Neuronal stem cell (in vitro differentiated cells): ENCODE results near the gene PRKX.

Experiments used
- DNase-seq: peaks from one replicate; pipeline ENCODE4 v3.0.0-alpha.2; 2013; ENCODE audit warnings: low spot score
- H2AFZ ChIP-seq: one replicate; pipeline ENCODE4 v1.6.1; 2013; ENCODE audit warnings: mild to moderate bottlenecking, low read length, inconsistent platforms
- H2AK5ac ChIP-seq: 2 replicates; pipeline ENCODE4 v1.6.1; 2013; ENCODE audit warnings: low read depth, mild to moderate bottlenecking, inconsistent platforms, low read length, moderate library complexity, mixed read lengths
- H2BK120ac ChIP-seq: 2 replicates; pipeline ENCODE4 v1.6.1; 2013; ENCODE audit warnings: low read depth, mild to moderate bottlenecking, inconsistent platforms, low read length, moderate library complexity, mixed read lengths
- H2BK12ac ChIP-seq: one replicate; pipeline ENCODE4 v1.6.1; 2013; ENCODE audit warnings: low read length, inconsistent platforms
- H2BK15ac ChIP-seq: 2 replicates; pipeline ENCODE4 v1.6.1; 2013; ENCODE audit warnings: mild to moderate bottlenecking, low read length, inconsistent platforms, mixed read lengths
- H2BK5ac ChIP-seq: one replicate; pipeline ENCODE4 v1.6.1; 2013; ENCODE audit warnings: inconsistent platforms, mild to moderate bottlenecking, low read length, moderate library complexity
- H3K14ac ChIP-seq: one replicate; pipeline ENCODE4 v1.6.1; 2013; ENCODE audit warnings: low read length, inconsistent platforms
- H3K18ac ChIP-seq: 2 replicates; pipeline ENCODE4 v1.6.1; 2013; ENCODE audit warnings: low read length, inconsistent platforms
- H3K23ac ChIP-seq: 2 replicates; pipeline ENCODE4 v1.6.1; 2013; ENCODE audit warnings: low read depth, mild to moderate bottlenecking, mixed read lengths, low read length, inconsistent platforms; ENCODE audit not compliant: poor library complexity
- H3K27ac ChIP-seq: replicated peaks from 3 replicates; pipeline ENCODE4 v1.5.1; 2013; ENCODE audit warnings: low read length, inconsistent platforms
- H3K27me3 ChIP-seq, 3 experiments: 2 replicates each; pipeline ENCODE4 v1.6.1; 2013; ENCODE audit warnings: low read length in 3 of 3, mild to moderate bottlenecking in 2 of 3, inconsistent platforms in 1 of 3, low read depth in 1 of 3, mixed read lengths in 1 of 3, moderate library complexity in 1 of 3; ENCODE audit not compliant: control insufficient read depth in 3 of 3, insufficient read depth in 3 of 3
- H3K36me3 ChIP-seq, 2 donors: replicated peaks in 1 of 2; 2 replicates each; pipeline ENCODE4 v1.6.1; 2013; ENCODE audit warnings: low read length in 2 of 2; ENCODE audit not compliant: control insufficient read depth in 2 of 2, insufficient read depth in 2 of 2
- H3K4ac ChIP-seq: 2 replicates; pipeline ENCODE4 v1.6.1; 2013; ENCODE audit warnings: inconsistent platforms, mild to moderate bottlenecking, low read length, moderate library complexity
- H3K4me1 ChIP-seq, 2 donors: 1 replicate in 1 of 2; 2 replicates in 1 of 2; pipeline ENCODE4 v1.6.1; 2013; ENCODE audit warnings: low read length in 2 of 2, low read depth in 1 of 2; ENCODE audit not compliant: control insufficient read depth in 2 of 2, insufficient read depth in 1 of 2
- H3K4me2 ChIP-seq: one replicate; pipeline ENCODE4 v1.6.1; 2013; ENCODE audit warnings: mild to moderate bottlenecking, low read length, inconsistent platforms; ENCODE audit not compliant: insufficient read depth, poor library complexity, severe bottlenecking
- H3K4me3 ChIP-seq, 2 donors: 2 replicates each; pipeline ENCODE4 v1.5.1; 2013; ENCODE audit warnings: low read length in 2 of 2, mild to moderate bottlenecking in 2 of 2, inconsistent platforms in 1 of 2, moderate library complexity in 1 of 2
- H3K79me1 ChIP-seq: one replicate; pipeline ENCODE4 v1.6.1; 2013; ENCODE audit warnings: low read depth, mild to moderate bottlenecking, inconsistent platforms, low read length, moderate library complexity
- H3K9ac ChIP-seq: one replicate; pipeline ENCODE4 v1.6.1; 2013; ENCODE audit warnings: mild to moderate bottlenecking, low read depth, low read length, inconsistent platforms; ENCODE audit not compliant: poor library complexity
- H3K9me3 ChIP-seq, 2 donors: replicated peaks in 1 of 2; 2 replicates each; pipeline versions ENCODE3 to v1.6.1; 2013; ENCODE audit warnings: low read length in 2 of 2, mild to moderate bottlenecking in 2 of 2, inconsistent platforms in 1 of 2, low read depth in 1 of 2, mixed read lengths in 1 of 2, moderate library complexity in 1 of 2; ENCODE audit not compliant: control insufficient read depth in 2 of 2, insufficient read depth in 1 of 2
- H4K8ac ChIP-seq: one replicate; pipeline ENCODE4 v1.6.1; 2013; ENCODE audit warnings: low read depth, mild to moderate bottlenecking, inconsistent platforms, low read length, moderate library complexity
- H4K91ac ChIP-seq: one replicate; pipeline ENCODE4 v1.6.1; 2013; ENCODE audit warnings: low read length, low read depth, mild to moderate bottlenecking, inconsistent platforms; ENCODE audit not compliant: poor library complexity
- WGBS, 2 donors: extraction: QIAGEN DNeasy Blood & Tissue Kit; methylation state at CpG; one replicate each; pipeline ENCODE4 v1.1.7; 2013; ENCODE audit warnings: missing lambda C conversion rate in 2 of 2, mixed read lengths in 1 of 2; ENCODE audit not compliant: insufficient read length in 2 of 2, insufficient replicate concordance in 1 of 2; ENCODE audit errors: extremely low coverage in 2 of 2; 5-methylcytosine and 5-hydroxymethylcytosine counted together

The PRKX gene

GRCh38 chrX:3636803-3637202, 76.6 kb downstream of the PRKX start:
- Histone ChIP-seq H2BK120ac (no peak overlapping the region), H4K8ac (no peak overlapping the region), H3K9me3 (no peaks in the 10 kb centered on the region), H3K27me3 (no peaks in the 10 kb centered on the region), H2AFZ (no peak overlapping the region), H3K4me1 (no peaks in the 10 kb centered on the region), H3K4me2 (no peak overlapping the region), H3K4me3 (no peak overlapping the region), H3K18ac (no peak overlapping the region), H2BK12ac (no peak overlapping the region), H3K79me1 (no peaks in the 10 kb centered on the region), H4K91ac (no peak overlapping the region), H3K23ac (no peak overlapping the region), H2BK15ac (no peak overlapping the region), H2AK5ac (no peak overlapping the region), H3K36me3 (peaks cover 0 to 11% of the 10 kb centered on the region in 2 donors), H3K9ac (no peak overlapping the region), H2BK5ac (no peak overlapping the region), H3K27ac (no peak overlapping the region), H3K4ac (no peak overlapping the region), H3K14ac (no peak overlapping the region)
- DNase-seq = no peak
- no CpG with 5 or more reads among the region's 4 CpGs for WGBS, 2 donors

- no CpG with 5 or more reads among the region's 3 CpGs for WGBS, 2 donors
Observed at GRCh38 chrX:3631196-3631595, 82.3 kb downstream of the PRKX start.

GRCh38 chrX:3627594-3627993, 85.9 kb downstream of the PRKX start:
- H3K4me1 ChIP-seq = no peaks in the 10 kb centered on the region
- H2BK15ac ChIP-seq = no peak overlapping the region
- peaks cover 0 to 4% of the 10 kb centered on the region in 2 donors for H3K9me3 ChIP-seq
- no peak for DNase-seq
- H3K27me3 ChIP-seq = no peaks in the 10 kb centered on the region
- H4K8ac ChIP-seq = no peak overlapping the region
- no peak overlapping the region for H2AFZ ChIP-seq
- H2BK5ac ChIP-seq = no peak overlapping the region
- no peak overlapping the region for H3K4ac ChIP-seq
- no CpG with 5 or more reads among the region's 7 CpGs for WGBS, 2 donors
- H3K4me2 ChIP-seq = no peak overlapping the region
- H3K23ac ChIP-seq = no peak overlapping the region
- no peak overlapping the region for H2BK12ac ChIP-seq
- H2AK5ac ChIP-seq = no peak overlapping the region
- no peak overlapping the region for H3K27ac ChIP-seq
- H3K14ac ChIP-seq = no peak overlapping the region
- no peak overlapping the region for H3K18ac ChIP-seq
- H3K4me3 ChIP-seq = no peak overlapping the region
- H3K36me3 ChIP-seq = peaks cover 0 to 19% of the 10 kb centered on the region in 2 donors
- H3K9ac ChIP-seq = no peak overlapping the region
- no peaks in the 10 kb centered on the region for H3K79me1 ChIP-seq
- H2BK120ac ChIP-seq = no peak overlapping the region
- H4K91ac ChIP-seq = no peak overlapping the region

More at GRCh38 chrX:3631196-3631595, 82.3 kb downstream of the PRKX start:
- H3K23ac ChIP-seq = no peak overlapping the region
- H2BK15ac ChIP-seq = no peak overlapping the region
- H3K4me2 ChIP-seq = no peak overlapping the region
- H3K79me1 ChIP-seq = no peaks in the 10 kb centered on the region
- no peak overlapping the region for H3K9ac ChIP-seq
- no peak overlapping the region for H2BK5ac ChIP-seq
- H2AK5ac ChIP-seq = no peak overlapping the region
- H3K18ac ChIP-seq = no peak overlapping the region
- no peaks in the 10 kb centered on the region for H3K4me1 ChIP-seq
- no peak for DNase-seq
- no peak overlapping the region for H2AFZ ChIP-seq
- peaks cover 0 to 26% of the 10 kb centered on the region in 2 donors for H3K36me3 ChIP-seq
- H3K27me3 ChIP-seq = no peaks in the 10 kb centered on the region
- no peak overlapping the region for H3K4ac ChIP-seq
- peaks cover 0 to 4% of the 10 kb centered on the region in 2 donors for H3K9me3 ChIP-seq
- no peak overlapping the region for H2BK120ac ChIP-seq
- no peak overlapping the region for H3K4me3 ChIP-seq
- no peak overlapping the region for H2BK12ac ChIP-seq
- H3K14ac ChIP-seq = no peak overlapping the region
- no peak overlapping the region for H4K8ac ChIP-seq
- H3K27ac ChIP-seq = no peak overlapping the region
- no peak overlapping the region for H4K91ac ChIP-seq

GRCh38 chrX:3621414-3621813, 92.0 kb downstream of the PRKX start:
- Histone ChIP-seq H2AFZ (no peak overlapping the region), H3K4me2 (no peak overlapping the region), H3K9ac (no peak overlapping the region), H2BK5ac (no peak overlapping the region), H2BK15ac (no peak overlapping the region), H2AK5ac (no peak overlapping the region), H3K27me3 (no peaks in the 10 kb centered on the region), H2BK120ac (no peak overlapping the region), H3K23ac (no peak overlapping the region), H3K9me3 (no peaks in the 10 kb centered on the region), H4K91ac (no peak overlapping the region), H3K79me1 (no peaks in the 10 kb centered on the region), H3K4me3 (no peak overlapping the region), H3K4ac (no peak overlapping the region), H3K18ac (no peak overlapping the region), H4K8ac (no peak overlapping the region), H3K27ac (no peak overlapping the region), H2BK12ac (no peak overlapping the region), H3K36me3 (peaks cover 0 to 38% of the 10 kb centered on the region in 2 donors), H3K4me1 (no peaks in the 10 kb centered on the region), H3K14ac (no peak overlapping the region)
- no CpG with 5 or more reads among the region's 6 CpGs for WGBS, 2 donors
- DNase-seq = no peak
